Measurements from ENCODE around the gene CCDC146.

CCDC146 gene

GRCh38 chr7:77309714-77310220 is 187.4 kb downstream of the CCDC146 start:
- Histone ChIP-seq H3K36me3 (no peaks in the 10 kb centered on the region), H3K9me3 (ENCODE audit: severe bottlenecking) (no peaks in the 10 kb centered on the region), H3K27me3 (ENCODE audit: insufficient read depth, low read depth, severe bottlenecking) (no peaks in the 10 kb centered on the region), H3K4me3 (ENCODE audit: low read depth, low read length) (no peak overlapping the region), H3K27ac (no peak overlapping the region)
- no peak for DNase-seq
- TF ChIP-seq CTCF (IDR thresholded peaks at IDR 0.05; ENCODE audit: low read depth, low read length): no peak

GRCh38 chr7:77310982-77311381 is 188.6 kb downstream of the CCDC146 start:
- H3K27ac ChIP-seq: no peak overlapping the region
- no peaks in the 10 kb centered on the region for H3K36me3 ChIP-seq
- H3K9me3 ChIP-seq (ENCODE audit: severe bottlenecking): no peaks in the 10 kb centered on the region
- H3K4me3 ChIP-seq (ENCODE audit: low read depth, low read length): no peak overlapping the region
- TF ChIP-seq CTCF (IDR thresholded peaks at IDR 0.05; ENCODE audit: low read depth, low read length): no peak
- no peaks in the 10 kb centered on the region for H3K27me3 ChIP-seq (ENCODE audit: insufficient read depth, low read depth, severe bottlenecking)
- no peak for DNase-seq

GRCh38 chr7:77313085-77313484 is 190.7 kb downstream of the CCDC146 start:
- no peak for TF ChIP-seq CTCF (IDR thresholded peaks at IDR 0.05; ENCODE audit: low read depth, low read length)
- Histone ChIP-seq H3K27ac (no peak overlapping the region), H3K9me3 (ENCODE audit: severe bottlenecking) (no peaks in the 10 kb centered on the region), H3K36me3 (no peaks in the 10 kb centered on the region), H3K4me3 (ENCODE audit: low read depth, low read length) (no peak overlapping the region), H3K27me3 (ENCODE audit: insufficient read depth, low read depth, severe bottlenecking) (no peaks in the 10 kb centered on the region)
- no peak for DNase-seq

- no peak for TF ChIP-seq CTCF (IDR thresholded peaks at IDR 0.05; ENCODE audit: low read depth, low read length)
- Histone ChIP-seq H3K4me3 (ENCODE audit: low read depth, low read length) (no peak overlapping the region), H3K27me3 (ENCODE audit: insufficient read depth, low read depth, severe bottlenecking) (no peaks in the 10 kb centered on the region), H3K27ac (no peak overlapping the region), H3K36me3 (no peaks in the 10 kb centered on the region), H3K9me3 (ENCODE audit: severe bottlenecking) (no peaks in the 10 kb centered on the region)
- DNase-seq: no peak
These were observed 191.6 kb downstream of the CCDC146 start for GRCh38 chr7:77313876-77314480.

GRCh38 chr7:77315182-77315591 is 192.8 kb downstream of the CCDC146 start:
- Histone ChIP-seq H3K27me3 (ENCODE audit: insufficient read depth, low read depth, severe bottlenecking) (no peaks in the 10 kb centered on the region), H3K9me3 (ENCODE audit: severe bottlenecking) (no peaks in the 10 kb centered on the region), H3K36me3 (no peaks in the 10 kb centered on the region), H3K27ac (no peak overlapping the region), H3K4me3 (ENCODE audit: low read depth, low read length) (no peak overlapping the region)
- no peak for DNase-seq
- no peak for TF ChIP-seq CTCF (IDR thresholded peaks at IDR 0.05; ENCODE audit: low read depth, low read length)
